Suprapubic skin (tissue), 4 donors: ENCODE results near the gene TMUB2. TPM values are rescaled to one million over a fixed set of nuclear protein-coding genes. Genes with fewer than 3 reads are reported as not detected.

Experiments used
- DNase-seq, 2 donors: peaks; one replicate each; pipeline ENCODE4 v3.0.0-alpha.2; 2019; ENCODE audit warnings: low spot score in 2 of 2
- H3K27ac ChIP-seq: fragments of 200-600 bp; sonication (generic); one replicate; pipeline ENCODE4 v1.5.1; 2019
- H3K27me3 ChIP-seq: fragments of 200-600 bp; sonication (generic); one replicate; pipeline ENCODE4 v1.5.1; 2019
- H3K36me3 ChIP-seq: fragments of 200-600 bp; sonication (generic); one replicate; pipeline ENCODE4 v1.5.1; 2019
- H3K4me1 ChIP-seq: fragments of 200-600 bp; sonication (generic); one replicate; pipeline ENCODE4 v1.5.1; 2019
- H3K4me3 ChIP-seq: fragments of 200-600 bp; sonication (generic); one replicate; pipeline ENCODE4 v1.5.1; 2019; ENCODE audit warnings: mild to moderate bottlenecking
- H3K9me3 ChIP-seq: fragments of 200-600 bp; sonication (generic); one replicate; pipeline ENCODE4 v1.5.1; 2019
- CTCF ChIP-seq, 2 donors: fragments of 200-600 bp in 1 of 2; fragments of 450-650 bp in 1 of 2; sonication (generic) in 1 of 2; IDR thresholded peaks; one replicate each; pipeline ENCODE4 v1.5.1; 2016 to 2019; ENCODE audit warnings: antibody characterized with exemption in 2 of 2, mild to moderate bottlenecking in 1 of 2, moderate library complexity in 1 of 2
- EP300 ChIP-seq: sonication (generic); formaldehyde crosslinking; IDR thresholded peaks from one replicate; pipeline ENCODE4 v1.6.1; 2017; ENCODE audit warnings: antibody characterized with exemption
- POLR2A ChIP-seq, 2 donors: fragments of 450-650 bp; IDR thresholded peaks; one replicate each; pipeline ENCODE4 v1.6.1; 2017; ENCODE audit warnings: antibody characterized with exemption in 2 of 2, mild to moderate bottlenecking in 2 of 2, moderate library complexity in 2 of 2
- POLR2AphosphoS5 ChIP-seq, 3 donors: sonication (generic); formaldehyde crosslinking; IDR thresholded peaks; one replicate each; pipeline ENCODE4 v1.6.1; 2017; ENCODE audit warnings: antibody characterized with exemption in 3 of 3
- WGBS: methylation state at CpG from one replicate; pipeline ENCODE4 v1.1.5; 2018; 5-methylcytosine and 5-hydroxymethylcytosine counted together
- total RNA-seq, 4 donors: library from RNA; depleted of rRNA; stranded (reverse); fragments of >200 nt; gene quantifications; one replicate each; pipeline ENCODE4 v1.1.0, GENCODE V29; 2016

The TMUB2 gene
- total RNA-seq, 4 donors from 2014 or later, result 31.5 to 48.8 (median 36.1) TPM

- peak in 1 of 2 donors; percentile 64 for DNase-seq
- H3K36me3 ChIP-seq, result peaks cover 41% of the 10 kb centered on the region
- TF ChIP-seq POLR2A (IDR thresholded peaks at IDR 0.05), result no peak
- no peak for TF ChIP-seq CTCF (IDR thresholded peaks at IDR 0.05)
- TF ChIP-seq EP300, result no peak
- 57% methylated on average over 10 of the region's 11 CpGs for WGBS
- no peaks in the 10 kb centered on the region for H3K9me3 ChIP-seq
- H3K4me1 ChIP-seq, result peaks cover 32% of the 10 kb centered on the region
- H3K4me3 ChIP-seq, result peak overlapping the region; percentile 94
- H3K27me3 ChIP-seq, result no peaks in the 10 kb centered on the region
- H3K27ac ChIP-seq, result peak overlapping the region; percentile 99
Observed at GRCh38 chr17:44197980-44198720, 11.4 kb downstream of the TMUB2 start.

GRCh38 chr17:44198721-44199552 is 12.2 kb downstream of the TMUB2 start:
- TF ChIP-seq CTCF (IDR thresholded peaks at IDR 0.05), result no peak
- no peak for TF ChIP-seq POLR2A (IDR thresholded peaks at IDR 0.05)
- Histone ChIP-seq H3K4me3 (peak overlapping the region; percentile 94), H3K4me1 (peaks cover 40% of the 10 kb centered on the region), H3K27me3 (no peaks in the 10 kb centered on the region), H3K9me3 (no peaks in the 10 kb centered on the region), H3K36me3 (peaks cover 33% of the 10 kb centered on the region), H3K27ac (peak overlapping the region; percentile 99)
- peak in 1 of 2 donors; percentile 82 for DNase-seq
- 2% methylated on average over 9 of the region's 68 CpGs for WGBS

- H3K4me3 ChIP-seq, result peak within 1 kb of the TSS; percentile 94
- no peaks in the 10 kb centered on the region for H3K9me3 ChIP-seq
- peak within 1 kb of the TSS; percentile 99 for H3K27ac ChIP-seq
- no CpG with 5 or more reads among the region's 126 CpGs for WGBS
- peaks cover 24% of the 10 kb centered on the region for H3K36me3 ChIP-seq
- no peaks in the 10 kb centered on the region for H3K27me3 ChIP-seq
- peak; percentile 99 to 100 for DNase-seq
- peaks cover 48% of the 10 kb centered on the region for H3K4me1 ChIP-seq
- peak in 1 of 3 donors; percentile 20 for TF ChIP-seq POLR2AphosphoS5 (IDR thresholded peaks at IDR 0.05)
- no peak for TF ChIP-seq POLR2A (IDR thresholded peaks at IDR 0.05)
- no peak for TF ChIP-seq CTCF (IDR thresholded peaks at IDR 0.05)
- TF ChIP-seq EP300, result no peak
Observed at GRCh38 chr17:44199553-44200477, 13.0 kb downstream of the TMUB2 start, which contains the start of gene ATXN7L3. TSS of gene ATXN7L3 (minus strand) at chr17:44199884. CDS start at chr17:44198070, 1,814 bp downstream.

GRCh38 chr17:44200478-44201155 is 13.8 kb downstream of the TMUB2 start:
- no peaks in the 10 kb centered on the region for H3K9me3 ChIP-seq
- H3K27ac ChIP-seq, result peak overlapping the region; percentile 99
- 9% methylated on average over 22 of the region's 36 CpGs for WGBS
- no peaks in the 10 kb centered on the region for H3K27me3 ChIP-seq
- H3K4me1 ChIP-seq, result peaks cover 48% of the 10 kb centered on the region
- peak overlapping the region; percentile 94 for H3K4me3 ChIP-seq
- peaks cover 16% of the 10 kb centered on the region for H3K36me3 ChIP-seq
- no peak for TF ChIP-seq EP300
- no peak for TF ChIP-seq CTCF (IDR thresholded peaks at IDR 0.05)
- TF ChIP-seq POLR2AphosphoS5 (IDR thresholded peaks at IDR 0.05), result no peak
- no peak for TF ChIP-seq POLR2A (IDR thresholded peaks at IDR 0.05)
- DNase-seq, result no peak
